Frontal cortex (tissue), 4 donors: Measurements from ENCODE around the gene SMIM38. TPM values are rescaled to one million over a fixed set of nuclear protein-coding genes. Genes with fewer than 3 reads are reported as not detected.
"Not testable (repeated sequence)": the region's sequence is repeated elsewhere in the genome, so short reads cannot be mapped to it uniquely, and the experiment has no call there.

Source experiments
- DNase-seq, 2 donors: peaks; one replicate each; pipeline ENCODE4 v3.0.0; 2012; ENCODE audit warnings: low spot score in 2 of 2
- FAIRE-seq: peaks from 2 replicates; lab custom pipeline; 2012; peaks lifted over from hg19 to GRCh38; lab: Jason Lieb, UNC
- total RNA-seq: library from RNA; depleted of rRNA; stranded (reverse); fragments of >200 nt; gene quantifications from one replicate; pipeline ENCODE4 v1.2.3, GENCODE V29; 2014
- donor health status: control.
- donor health status: control.
- donor health status: control.

The SMIM38 gene
- total RNA-seq, 1 donor from 2014 or later: 0.41 TPM

DNA sequence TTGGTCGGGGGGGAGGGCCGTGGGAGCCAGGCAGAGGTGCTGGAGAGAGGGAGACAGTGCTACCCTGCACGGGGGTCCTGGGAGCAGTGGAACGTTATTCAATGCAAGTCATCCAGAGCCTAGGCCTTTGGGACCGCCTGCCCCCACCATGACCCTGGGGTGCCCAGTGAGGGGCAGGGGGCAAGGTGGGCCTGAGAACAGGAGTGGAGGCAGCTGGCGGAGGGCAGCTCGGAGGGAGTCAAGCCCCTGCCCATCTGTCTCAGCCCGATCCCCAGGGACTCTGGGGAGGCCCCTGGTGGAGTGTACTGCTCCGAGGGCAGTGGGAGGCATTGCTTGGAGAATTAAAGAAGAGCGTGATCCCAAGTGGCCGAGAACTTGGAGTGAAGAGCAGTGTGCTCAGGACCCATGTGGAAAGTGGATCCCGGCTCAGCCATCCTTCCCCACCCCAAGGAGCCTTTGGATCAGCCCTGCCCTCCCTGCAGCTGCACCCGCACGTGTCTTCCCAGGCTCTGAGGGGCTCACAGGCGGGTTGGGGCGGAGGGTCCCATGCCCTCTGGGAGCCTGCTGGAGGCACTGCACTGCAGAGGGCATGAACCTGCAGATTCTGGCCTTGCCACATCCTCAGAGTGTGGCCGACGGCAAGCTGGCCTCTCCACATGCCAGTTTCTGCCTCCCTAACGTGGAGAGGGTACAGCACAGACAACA lies 34.0 kb upstream of the SMIM38 start:
- DNase-seq (no peak), FAIRE-seq (no peak)

DNA sequence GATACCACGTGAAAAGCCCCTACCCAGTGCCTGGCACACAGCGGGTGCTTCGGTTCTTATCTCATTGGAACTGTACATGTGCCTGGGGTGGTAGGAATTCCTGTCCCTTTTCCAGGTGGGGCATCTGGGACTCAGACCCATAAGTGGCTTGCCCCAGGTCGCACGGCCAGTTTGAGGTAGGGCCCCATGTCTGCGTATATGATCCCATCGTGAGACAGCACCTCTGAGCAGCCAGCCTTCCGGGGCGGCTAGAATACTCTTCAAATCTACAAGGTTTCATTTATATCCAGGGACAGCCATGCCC lies 33.5 kb upstream of the SMIM38 start:
- FAIRE-seq (no peak), DNase-seq (no peak)

DNA sequence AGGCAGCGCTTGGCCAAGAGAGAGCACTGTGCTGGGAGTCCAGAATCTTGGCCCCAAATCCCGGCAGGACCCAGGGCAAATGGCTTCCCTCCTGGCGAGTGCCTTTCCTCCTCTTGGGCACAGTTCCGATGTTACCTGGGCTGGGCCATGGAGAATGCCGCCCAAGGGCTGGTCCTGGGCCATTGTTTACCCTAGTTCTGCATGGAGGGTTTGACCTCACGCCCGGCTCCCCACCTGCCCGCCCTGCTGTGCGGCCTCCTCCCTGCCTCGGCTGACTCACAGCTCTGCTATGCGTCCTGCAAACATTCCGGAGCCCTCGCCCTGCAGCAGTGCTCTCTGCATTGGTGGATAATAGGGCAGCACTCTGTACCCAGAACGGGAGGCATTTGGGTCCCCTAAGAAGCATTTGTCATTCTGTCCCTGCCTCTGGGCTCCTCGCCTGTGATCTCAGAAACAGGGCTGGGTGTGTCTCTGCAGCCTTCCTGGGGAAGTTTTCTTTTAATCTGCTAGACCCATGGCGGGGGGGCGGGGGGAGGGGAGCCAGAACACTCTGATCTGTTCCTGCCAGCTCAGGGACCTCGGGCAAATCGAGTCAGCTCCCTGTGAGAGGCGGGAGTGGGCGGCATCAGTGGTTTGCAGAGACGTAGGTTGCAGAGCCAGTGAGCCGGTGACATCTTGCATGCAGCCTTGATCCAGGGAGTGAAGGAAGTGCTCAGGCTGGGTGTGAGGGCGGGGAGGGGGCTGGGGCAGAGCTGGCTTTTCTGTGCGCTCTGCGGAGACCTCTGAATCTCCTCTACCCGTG lies 32.9 kb upstream of the SMIM38 start:
- DNase-seq: peak; percentile 22 to 51

DNA sequence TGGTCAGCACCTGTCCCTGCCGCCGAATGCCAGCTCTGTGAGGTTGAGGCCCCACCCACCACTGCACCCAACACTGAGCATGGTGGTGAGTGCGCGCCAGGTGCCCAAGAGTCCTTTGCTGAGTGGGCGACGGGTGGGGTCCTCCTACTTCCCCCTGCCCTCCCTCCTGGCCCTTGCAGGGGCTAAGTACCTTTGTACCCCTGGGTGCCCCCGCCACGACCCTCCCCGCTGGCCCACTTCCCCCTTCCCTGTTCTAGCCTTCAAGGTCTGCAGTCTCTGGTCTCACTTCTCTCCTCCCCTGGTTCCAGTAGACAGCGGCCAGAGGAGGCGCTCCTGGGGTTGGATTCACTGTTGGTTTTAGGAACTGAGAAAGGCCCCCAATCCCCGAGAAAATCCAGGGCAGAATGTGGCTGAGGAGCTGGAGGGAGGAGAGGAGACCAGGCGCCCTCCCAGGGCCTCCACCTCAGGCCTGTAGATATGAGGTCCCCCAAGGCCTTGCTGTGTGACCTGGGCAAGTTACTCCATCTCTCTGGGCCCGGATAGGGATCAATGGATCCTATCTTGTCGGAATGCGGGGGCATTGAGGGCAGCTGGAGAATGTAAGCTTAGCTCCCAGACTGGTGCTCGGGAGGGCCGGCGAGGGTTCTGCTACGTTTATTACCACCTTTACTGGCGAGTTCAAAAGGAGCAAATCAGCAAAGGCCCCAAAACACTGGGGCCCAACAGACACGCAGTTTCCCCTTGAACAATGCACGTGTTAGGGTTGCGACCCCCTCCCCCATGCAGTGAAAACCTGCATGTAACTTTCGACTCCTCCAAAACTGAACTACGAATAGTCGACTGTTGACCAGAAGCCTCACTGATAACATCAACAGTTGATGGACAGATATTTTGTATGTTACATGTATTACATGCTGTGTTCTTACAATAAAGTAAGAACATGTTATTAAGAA lies 31.9 kb upstream of the SMIM38 start:
- DNase-seq (peak in 1 of 2 donors; percentile 13), FAIRE-seq (no peak)

More for the DNA sequence above, 32.9 kb upstream of the SMIM38 start:
- no peak for FAIRE-seq

DNA sequence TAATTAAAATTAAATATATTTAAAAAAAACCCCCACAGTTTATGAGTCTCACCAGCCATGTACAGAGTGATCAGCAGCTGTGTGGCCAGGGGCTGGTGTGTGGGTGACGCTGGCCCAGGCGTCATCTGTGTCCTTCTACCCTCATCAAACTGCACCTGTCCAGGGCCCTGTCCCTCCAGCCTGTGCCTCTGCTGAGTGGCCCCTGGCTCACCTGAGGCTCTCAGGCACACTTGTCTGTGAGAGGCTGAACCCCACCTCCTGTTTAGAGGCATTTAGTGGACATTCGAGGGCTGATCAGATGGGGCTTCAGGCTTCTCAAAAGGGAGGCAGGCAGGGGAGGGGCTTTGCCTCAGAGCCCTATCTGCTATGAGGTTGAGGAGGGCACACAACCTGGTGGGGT lies 29.9 kb upstream of the SMIM38 start:
- FAIRE-seq (no peak), DNase-seq (peak in 1 of 2 donors; percentile 19)

DNA sequence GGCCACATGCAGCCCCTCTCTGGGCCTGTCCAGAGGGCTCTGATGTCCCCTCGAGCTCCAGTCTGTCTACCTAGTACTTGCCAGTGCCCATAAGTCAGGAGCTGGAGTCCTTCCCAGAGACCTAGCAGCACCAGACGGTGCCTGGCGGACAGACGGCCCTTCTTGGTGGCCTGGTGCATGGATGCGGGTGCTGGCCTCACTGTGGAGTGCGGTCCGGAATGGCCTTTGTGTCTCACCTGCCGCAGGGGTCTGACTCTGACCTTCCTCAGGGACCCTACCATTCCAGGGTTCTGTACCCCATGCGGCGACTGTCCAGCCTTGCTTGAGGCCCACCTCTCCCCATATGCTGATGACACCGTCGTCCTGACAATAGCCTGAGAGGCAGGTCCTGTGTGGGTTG lies 29.4 kb upstream of the SMIM38 start:
- DNase-seq (peak in 1 of 2 donors; percentile 17), FAIRE-seq (no peak)

DNA sequence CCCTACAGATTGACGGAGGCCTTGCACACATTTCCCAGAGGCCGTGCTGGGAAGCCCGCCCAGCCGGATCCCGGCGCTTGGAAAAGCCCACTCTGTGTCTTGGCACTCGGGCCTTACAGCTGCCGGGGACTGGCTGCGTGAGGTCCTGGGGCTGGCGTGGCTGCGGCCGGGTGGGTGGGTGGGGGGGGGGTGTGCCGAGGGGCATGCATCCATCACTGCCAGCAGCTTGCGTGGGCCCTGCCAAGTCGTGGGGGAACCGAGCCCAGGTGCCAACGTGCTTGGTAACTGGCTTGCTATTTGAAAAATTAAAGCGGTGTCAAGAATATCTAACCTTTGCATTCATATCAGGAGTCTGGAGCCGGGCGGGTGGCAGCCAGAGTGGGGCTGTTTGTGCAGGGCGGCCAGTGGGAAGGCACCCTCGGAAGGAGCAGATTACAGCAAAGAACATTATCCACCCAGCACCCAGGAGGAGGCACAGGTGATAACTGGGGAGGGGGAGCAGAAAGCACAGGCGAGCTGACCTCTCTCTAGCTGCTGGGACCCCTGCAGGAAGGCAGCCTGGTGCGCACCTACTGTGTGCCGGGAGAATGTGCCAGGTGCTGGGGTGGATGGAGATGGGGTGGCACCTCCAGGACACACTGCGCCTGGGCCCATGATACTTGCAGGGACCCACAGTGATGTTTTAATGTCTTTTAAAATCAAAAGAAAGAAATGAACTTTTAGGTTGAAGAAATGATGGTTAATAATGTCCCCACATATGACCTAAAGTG lies 28.5 kb upstream of the SMIM38 start:
- FAIRE-seq: no peak

DNA sequence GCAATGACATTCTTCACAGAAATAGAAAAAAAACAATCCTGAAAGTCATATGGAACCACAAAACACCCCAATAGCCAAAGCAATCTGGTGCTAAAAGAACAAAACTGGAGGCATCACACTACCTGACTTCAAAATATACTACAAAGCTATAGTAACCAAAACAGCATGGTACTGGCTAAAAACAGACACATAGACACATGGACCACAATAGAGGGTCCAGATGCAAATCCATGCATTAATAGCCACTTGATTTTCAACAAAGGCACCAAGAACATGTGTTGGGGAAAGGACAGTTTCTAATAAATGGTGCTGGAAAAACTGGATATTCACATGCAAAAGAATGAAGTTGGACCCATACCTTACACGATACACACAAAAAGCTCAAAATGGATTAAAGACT lies 27.9 kb upstream of the SMIM38 start:
- no peak for DNase-seq

More for the DNA sequence above, 28.5 kb upstream of the SMIM38 start:
- DNase-seq: peak in 1 of 2 donors; percentile 26

DNA sequence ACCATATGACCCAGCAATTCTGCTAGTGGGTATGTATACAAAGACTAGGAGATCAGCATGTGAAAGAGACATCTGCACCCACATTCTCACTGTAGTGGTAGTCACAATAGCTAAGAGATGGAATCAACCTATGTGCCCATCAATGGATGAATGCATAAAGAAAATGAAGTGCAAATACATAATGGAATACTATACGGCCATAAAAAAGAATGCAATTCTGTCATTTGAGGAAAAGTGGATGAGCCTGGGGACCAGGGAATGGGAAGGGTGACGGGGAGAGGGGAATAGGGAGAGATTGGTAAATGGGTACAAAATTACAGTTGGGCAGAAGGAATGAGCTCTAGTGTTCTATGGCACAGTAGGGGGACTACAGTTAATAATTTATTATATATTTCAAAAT lies 26.7 kb upstream of the SMIM38 start:
- FAIRE-seq (no peak), DNase-seq (no peak)

More for the DNA sequence above, 27.9 kb upstream of the SMIM38 start:
- FAIRE-seq: no peak

DNA sequence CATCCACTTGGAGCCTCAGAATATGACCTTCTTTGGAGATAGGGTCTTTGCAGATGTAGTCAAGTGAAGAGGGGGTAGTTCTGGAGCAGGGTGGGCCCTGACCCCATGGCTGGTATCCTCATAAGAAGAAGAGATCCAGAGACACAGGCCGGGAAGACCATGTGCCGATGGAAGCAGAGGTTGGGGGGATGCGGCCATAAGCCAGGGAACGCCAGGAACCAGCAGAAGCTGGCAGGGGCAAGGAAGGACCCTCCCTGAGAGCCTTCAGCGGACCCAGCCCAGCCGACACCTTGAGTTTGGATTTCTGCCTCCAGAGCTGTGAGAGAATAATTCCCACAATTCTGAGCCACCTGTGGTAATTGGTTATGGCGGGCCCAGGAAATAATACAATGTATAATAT lies 26.1 kb upstream of the SMIM38 start:
- DNase-seq (no peak), FAIRE-seq (no peak)

DNA sequence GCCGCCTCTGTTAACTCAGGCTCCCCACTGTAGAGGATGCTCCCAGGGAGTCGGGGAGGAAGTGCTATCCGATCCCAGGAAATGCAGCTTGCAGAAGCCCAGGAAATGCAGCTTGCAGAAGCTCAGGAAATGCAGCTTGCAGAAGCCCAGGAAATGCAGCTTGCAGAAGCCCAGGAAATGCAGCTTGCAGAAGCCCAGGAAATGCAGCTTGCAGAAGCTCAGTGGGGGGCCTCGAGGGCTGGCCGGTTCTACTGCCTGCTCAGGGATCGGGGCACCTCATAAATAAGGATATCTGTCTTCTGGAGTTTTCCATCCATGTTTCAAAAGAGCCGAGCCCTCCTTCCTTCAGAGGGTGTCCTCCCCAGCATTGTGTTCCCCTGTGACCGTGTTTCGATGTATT lies 25.1 kb upstream of the SMIM38 start:
- no peak for DNase-seq
- no peak for FAIRE-seq

DNA sequence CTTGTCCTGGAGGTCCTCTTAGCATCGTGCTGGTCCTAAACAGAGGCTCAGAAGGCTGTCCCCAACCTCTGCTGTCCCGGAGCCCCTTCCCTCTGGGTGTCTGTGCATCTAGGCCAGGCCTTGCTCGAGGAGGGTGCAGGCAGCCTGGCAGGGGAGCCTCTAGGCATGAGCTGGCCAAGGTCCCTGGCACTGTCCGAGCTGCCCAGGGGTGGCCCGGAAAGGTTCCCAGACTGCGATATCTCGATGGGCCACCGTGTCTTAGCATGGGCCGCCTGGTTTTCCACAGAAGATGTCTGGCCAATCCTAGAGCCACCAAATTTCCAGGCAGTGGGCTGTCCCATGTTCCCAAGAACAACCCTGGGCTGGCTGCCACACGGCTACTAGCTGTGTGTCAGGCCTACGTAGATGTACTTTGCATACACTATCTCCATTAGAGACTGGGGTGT lies 24.6 kb upstream of the SMIM38 start:
- no peak for DNase-seq
- FAIRE-seq: no peak

DNA sequence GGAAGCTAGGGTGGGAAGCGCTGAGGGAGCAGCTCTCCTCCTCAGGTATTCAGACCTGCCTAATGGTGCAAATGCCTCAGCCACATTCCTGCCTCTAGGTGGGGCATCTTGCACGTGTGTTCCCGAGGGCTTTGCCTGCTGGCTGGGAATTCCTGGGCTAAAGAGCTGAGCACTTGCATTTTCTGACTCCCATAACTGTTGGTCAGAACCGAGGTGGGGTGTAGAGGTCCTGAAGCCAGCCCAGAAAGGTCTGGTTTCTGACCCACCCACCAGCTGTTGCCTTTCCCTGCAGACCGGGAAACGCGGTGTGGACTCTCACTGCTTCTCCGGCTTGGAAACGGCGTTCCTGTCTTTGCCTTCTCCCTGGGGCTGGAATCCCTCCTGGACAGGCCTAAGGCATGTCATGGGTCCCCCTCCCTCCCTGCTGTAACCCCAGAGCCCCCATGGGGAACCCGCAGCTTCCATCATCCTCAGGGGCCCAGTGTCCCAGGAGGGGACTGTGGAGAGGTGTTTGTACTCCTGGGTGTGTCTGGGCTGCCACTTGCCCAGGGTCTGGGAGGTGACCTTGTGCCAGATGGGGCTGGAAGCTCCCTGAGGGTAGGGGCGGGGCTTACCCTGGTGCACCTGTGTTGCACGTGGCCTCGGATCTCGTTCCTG lies 24.0 kb upstream of the SMIM38 start:
- peak; percentile 61 to 67 for DNase-seq
- FAIRE-seq: no peak

DNA sequence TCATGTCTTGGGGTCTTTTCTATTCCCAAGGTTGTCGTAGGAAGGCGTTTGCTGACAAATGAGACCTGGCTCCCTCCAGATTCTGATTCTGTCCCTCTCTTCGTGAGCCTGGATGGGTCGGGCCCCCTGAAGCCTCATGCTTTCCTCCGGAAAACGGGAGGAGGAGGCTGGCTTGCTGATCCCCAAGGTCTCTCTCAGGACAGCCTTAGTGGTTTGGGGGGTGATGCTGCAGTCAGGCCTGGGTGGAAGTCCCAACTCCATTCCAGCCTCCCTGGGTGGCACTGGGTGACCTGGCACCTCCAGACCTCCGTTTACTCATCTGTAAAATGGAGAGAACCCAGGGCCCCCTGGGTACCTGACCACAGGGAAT lies 23.4 kb upstream of the SMIM38 start:
- FAIRE-seq (no peak), DNase-seq (no peak)

DNA sequence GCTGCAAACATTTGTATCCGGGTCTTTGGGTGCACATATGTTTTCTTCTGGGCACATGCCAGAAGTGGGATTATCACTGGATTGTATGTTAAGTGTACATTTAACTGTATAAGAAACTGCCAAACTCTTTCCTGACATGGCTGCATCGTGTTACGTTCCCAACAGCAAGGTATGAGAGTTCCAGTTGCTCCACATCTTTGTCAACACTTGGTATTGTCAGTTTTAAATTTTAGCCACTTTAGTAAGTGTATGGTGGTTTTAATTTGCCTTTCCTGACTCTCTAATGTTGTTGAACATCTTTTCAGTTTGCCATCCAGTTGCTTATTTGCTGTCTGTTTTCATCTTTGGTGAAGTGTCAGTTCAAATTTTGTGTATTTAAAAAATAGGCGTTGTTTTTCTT lies 22.5 kb upstream of the SMIM38 start:
- FAIRE-seq: no peak
- DNase-seq: no peak

DNA sequence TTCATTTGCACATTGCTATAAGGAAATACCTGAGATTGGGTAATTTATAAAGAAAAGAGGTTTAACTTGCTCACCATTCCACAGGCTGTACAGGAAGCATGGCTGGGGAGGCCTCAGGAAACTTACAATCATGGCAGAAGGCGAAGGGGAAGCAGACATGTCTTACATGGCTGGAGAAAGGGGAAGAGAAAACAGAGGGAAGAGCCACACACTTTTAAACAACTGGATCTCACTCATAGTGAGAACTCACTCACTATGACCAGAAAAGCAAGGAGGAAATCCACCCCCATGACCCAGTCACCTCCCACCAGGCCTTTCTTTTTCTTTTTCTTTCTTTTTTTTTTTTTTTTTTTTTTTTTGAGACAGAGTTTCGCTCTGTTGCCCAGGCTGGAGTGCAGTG lies 21.6 kb upstream of the SMIM38 start:
- DNase-seq, FAIRE-seq: not testable (repeated sequence)

DNA sequence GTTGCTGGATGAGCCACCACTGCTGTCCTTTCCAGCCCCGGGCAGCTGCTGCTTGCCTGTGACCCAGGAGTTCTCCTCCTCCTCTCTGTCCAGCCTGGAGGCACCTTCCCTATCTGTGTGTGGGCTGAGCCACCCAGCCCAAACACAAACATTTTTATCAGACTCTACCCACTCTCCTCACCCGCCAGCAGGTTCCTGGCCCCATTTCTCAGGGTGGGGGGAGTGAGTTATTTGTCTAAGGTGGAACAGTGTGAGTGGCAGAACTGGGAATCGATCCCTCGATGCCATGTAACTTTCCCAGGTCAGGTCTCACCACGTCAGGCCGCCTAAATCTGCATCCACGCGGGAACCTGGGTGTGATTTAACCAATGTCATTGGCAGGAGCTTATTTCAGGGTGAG lies 20.8 kb upstream of the SMIM38 start:
- FAIRE-seq: no peak
- DNase-seq: no peak

DNA sequence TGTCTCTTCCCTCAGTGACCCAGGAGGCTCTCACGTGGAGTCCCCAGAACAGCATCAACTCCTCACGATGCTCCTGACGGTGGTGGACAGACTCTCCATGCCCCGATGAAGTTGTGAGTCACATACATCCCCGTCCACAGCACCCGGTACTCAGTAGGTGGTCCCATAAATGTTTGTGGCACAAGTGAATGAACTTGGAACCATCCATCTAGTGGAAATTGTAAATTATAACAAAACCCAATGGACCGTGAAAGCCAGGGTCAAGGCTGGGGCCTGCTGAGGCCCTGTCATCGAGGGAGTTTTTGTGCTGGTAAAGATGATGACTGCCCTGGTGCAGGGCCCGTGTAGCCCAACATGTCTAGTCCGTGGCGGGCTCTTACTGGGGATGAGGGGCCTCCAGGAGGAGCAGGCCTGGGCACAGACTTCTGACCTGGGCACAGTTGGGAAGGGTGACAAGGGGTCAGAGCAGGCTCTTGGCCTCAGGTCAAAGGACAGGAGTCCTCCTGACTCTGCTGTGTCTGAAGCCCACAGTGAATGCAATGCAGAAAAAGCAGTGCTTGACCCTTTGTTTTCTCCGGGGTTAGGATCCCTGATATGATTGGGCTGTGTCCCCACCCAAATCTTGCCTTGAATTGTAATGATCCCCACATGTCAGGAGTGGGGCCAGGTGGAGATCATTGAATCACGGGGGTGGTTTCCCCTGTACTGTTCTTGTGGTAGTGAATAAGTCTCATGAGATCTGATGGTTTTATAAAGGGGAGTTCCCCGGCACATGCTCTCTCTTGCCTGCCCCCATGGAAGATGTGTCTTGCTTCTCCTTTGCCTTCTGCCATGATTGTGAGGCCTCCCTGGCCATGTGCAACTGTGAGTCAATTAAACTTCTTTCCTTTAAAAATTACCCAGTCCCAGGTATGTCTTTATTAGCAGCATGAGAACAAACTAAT lies 20.0 kb upstream of the SMIM38 start:
- DNase-seq (no peak), FAIRE-seq (no peak)
